OCI-LY3 (cell line): Measurements from ENCODE around the gene GABARAP.

ENCODE experiments used
- CTCF ChIP-seq: fragments of 200-600, 300-600 bp; sonication (generic); IDR thresholded peaks from 2 replicates; pipeline ENCODE4 v1.5.1; 2014; ENCODE audit warnings: antibody characterized with exemption, low read length, low read depth
- EZH2phosphoT487 ChIP-seq: fragments of 200-600 bp; shearing (Covaris generic); IDR thresholded peaks from 2 replicates; pipeline ENCODE4 v1.6.1; 2018; ENCODE audit warnings: antibody characterized with exemption, mixed run types, low read depth

- TF ChIP-seq EZH2phosphoT487 (no peak), CTCF (no peak)
Observed at GRCh38 chr17:7283471-7284216, 41.4 kb upstream of the GABARAP start.
